ENCODE data around the gene GPC3. TPM values are rescaled to one million over a fixed set of nuclear protein-coding genes. Genes with fewer than 3 reads are reported as not detected.

The GPC3 gene
- total RNA-seq, 1 experiment from 2014 or later: not detected

DNA sequence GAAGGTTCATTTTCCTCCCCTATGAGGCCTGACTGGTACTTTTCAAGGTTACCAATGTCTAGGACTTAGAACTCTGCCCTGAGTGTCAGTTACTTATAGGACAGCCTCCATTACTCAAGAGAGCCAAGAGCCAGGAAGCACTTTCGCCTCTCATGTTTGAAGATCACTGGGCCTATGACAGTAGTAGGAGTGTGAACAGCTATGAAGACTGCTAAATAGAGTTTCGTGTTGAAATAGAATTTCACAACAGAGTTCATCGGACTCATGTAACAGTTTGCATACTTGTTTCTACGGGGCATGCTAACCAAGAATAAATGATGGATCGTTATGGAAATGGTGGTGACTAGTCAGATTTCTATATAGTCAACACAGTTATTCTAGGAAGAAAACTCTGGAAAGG lies 472.3 kb downstream of the GPC3 start:
- intact Hi-C loops (cut with micrococcal nuclease; ENCODE audit: unreplicated experiment): no loop called here
- Histone ChIP-seq H3K9me3 (ENCODE audit: insufficient read depth, low read depth) (no peaks in the 10 kb centered on the region), H3K27me3 (ENCODE audit: insufficient read depth, low read depth) (no peaks in the 10 kb centered on the region), H4K20me1 (ENCODE audit: insufficient read depth) (no peaks in the 10 kb centered on the region), H3F3A (ENCODE audit: insufficient read depth, low read depth) (no peaks in the 10 kb centered on the region), H3K27ac (no peak overlapping the region), H3K9me2 (ENCODE audit: insufficient read depth) (no peaks in the 10 kb centered on the region), H3K4me1 (replicated peaks; ENCODE audit: insufficient read depth) (no peaks in the 10 kb centered on the region), H3K4me3 (no peak overlapping the region), H3K79me2 (ENCODE audit: low read depth) (no peaks in the 10 kb centered on the region), H3K36me3 (ENCODE audit: low read depth) (no peaks in the 10 kb centered on the region), H3K4me2 (no peak overlapping the region), H2AFZ (no peak overlapping the region)
- no TSS peak for BruUV-seq (replicated peaks)
- ChIA-PET POLR2A (ENCODE audit: unreplicated experiment) (no interaction called here), CTCF (no interaction called here)
- no peak for DNase-seq
- TF ChIP-seq EZH2 (IDR thresholded peaks at IDR 0.05; ENCODE audit: low read depth): no peak
- TF ChIP-seq, protein P1, sequence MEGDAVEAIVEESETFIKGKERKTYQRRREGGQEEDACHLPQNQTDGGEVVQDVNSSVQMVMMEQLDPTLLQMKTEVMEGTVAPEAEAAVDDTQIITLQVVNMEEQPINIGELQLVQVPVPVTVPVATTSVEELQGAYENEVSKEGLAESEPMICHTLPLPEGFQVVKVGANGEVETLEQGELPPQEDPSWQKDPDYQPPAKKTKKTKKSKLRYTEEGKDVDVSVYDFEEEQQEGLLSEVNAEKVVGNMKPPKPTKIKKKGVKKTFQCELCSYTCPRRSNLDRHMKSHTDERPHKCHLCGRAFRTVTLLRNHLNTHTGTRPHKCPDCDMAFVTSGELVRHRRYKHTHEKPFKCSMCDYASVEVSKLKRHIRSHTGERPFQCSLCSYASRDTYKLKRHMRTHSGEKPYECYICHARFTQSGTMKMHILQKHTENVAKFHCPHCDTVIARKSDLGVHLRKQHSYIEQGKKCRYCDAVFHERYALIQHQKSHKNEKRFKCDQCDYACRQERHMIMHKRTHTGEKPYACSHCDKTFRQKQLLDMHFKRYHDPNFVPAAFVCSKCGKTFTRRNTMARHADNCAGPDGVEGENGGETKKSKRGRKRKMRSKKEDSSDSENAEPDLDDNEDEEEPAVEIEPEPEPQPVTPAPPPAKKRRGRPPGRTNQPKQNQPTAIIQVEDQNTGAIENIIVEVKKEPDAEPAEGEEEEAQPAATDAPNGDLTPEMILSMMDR (conservative IDR thresholded peaks at IDR 0.05): no peak

DNA sequence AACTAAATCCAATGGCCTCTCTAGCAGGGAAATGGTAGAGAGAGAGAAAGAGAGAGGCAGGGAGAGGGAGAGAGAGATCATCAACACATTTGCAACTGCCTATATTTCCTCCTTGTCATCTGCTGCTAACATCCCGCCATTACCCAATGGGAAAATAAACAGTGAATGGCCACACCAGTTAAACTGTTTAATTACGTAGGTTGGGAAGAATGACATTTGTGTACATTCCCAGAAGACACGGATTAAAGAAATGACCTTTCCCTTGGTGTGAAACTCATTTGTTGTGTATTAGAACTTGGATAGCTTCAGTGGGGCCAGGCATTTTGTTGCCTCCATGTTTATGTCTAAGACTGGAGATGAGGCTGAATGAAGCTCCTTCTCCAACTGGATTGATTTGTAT lies 474.4 kb downstream of the GPC3 start:
- POLR2A ChIA-PET (ENCODE audit: unreplicated experiment): no interaction called here
- no peaks in the 10 kb centered on the region for H3F3A ChIP-seq (ENCODE audit: insufficient read depth, low read depth)
- BruUV-seq (replicated peaks): no TSS peak

DNA sequence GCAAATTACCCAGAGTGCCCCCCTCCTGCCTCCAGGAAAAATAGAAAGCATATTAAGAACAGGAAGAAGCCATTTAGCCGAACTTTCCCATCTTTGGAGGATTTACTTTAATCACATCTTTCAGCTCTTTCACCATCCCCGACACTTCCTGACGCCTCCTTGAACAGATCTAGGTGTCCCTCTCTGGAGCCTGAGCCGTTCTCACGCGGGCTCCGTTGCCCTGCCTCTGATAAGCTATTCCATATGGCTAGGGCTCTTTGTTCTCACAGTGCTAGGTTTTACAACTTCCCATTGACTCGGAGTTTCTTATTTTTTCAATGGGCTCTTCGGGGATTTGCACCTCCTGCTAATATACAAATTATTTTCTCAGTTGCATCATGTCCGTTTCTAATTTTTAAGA lies 488.0 kb downstream of the GPC3 start:
- no peaks in the 10 kb centered on the region for H3K79me2 ChIP-seq (ENCODE audit: low read depth)
- H2AFZ ChIP-seq: no peak overlapping the region
- H3K9me2 ChIP-seq (ENCODE audit: insufficient read depth): no peaks in the 10 kb centered on the region
- H3K4me3 ChIP-seq: no peak overlapping the region
- TF ChIP-seq, protein P1 (conservative IDR thresholded peaks at IDR 0.05): no peak
- no peak for TF ChIP-seq EZH2 (IDR thresholded peaks at IDR 0.05; ENCODE audit: low read depth)
- H3K4me2 ChIP-seq: no peak overlapping the region
- intact Hi-C loops (cut with micrococcal nuclease; ENCODE audit: unreplicated experiment): no loop called here
- H4K20me1 ChIP-seq (ENCODE audit: insufficient read depth): no peaks in the 10 kb centered on the region
- H3K36me3 ChIP-seq (ENCODE audit: low read depth): no peaks in the 10 kb centered on the region
- H3K27me3 ChIP-seq (ENCODE audit: insufficient read depth, low read depth): no peaks in the 10 kb centered on the region
- H3K9me3 ChIP-seq (ENCODE audit: insufficient read depth, low read depth): no peaks in the 10 kb centered on the region
- ChIA-PET POLR2A (ENCODE audit: unreplicated experiment) (interaction anchor here (0.6 kb wide), 1 partner anchor 100 kb away, joined by 5 read pairs; no protein-coding TSS in a partner anchor), CTCF (no interaction called here)
- no peaks in the 10 kb centered on the region for H3K4me1 ChIP-seq (replicated peaks; ENCODE audit: insufficient read depth)
- no peak for DNase-seq
- BruUV-seq (replicated peaks): no TSS peak
- no peaks in the 10 kb centered on the region for H3F3A ChIP-seq (ENCODE audit: insufficient read depth, low read depth)
- no peak overlapping the region for H3K27ac ChIP-seq

More for the DNA sequence above, 474.4 kb downstream of the GPC3 start:
- intact Hi-C loops (cut with micrococcal nuclease; ENCODE audit: unreplicated experiment): no loop called here
- no peaks in the 10 kb centered on the region for H3K4me1 ChIP-seq (replicated peaks; ENCODE audit: insufficient read depth)
- H3K9me2 ChIP-seq (ENCODE audit: insufficient read depth): no peaks in the 10 kb centered on the region
- no peaks in the 10 kb centered on the region for H3K79me2 ChIP-seq (ENCODE audit: low read depth)
- H3K9me3 ChIP-seq (ENCODE audit: insufficient read depth, low read depth): no peaks in the 10 kb centered on the region
- H4K20me1 ChIP-seq (ENCODE audit: insufficient read depth): no peaks in the 10 kb centered on the region
- H2AFZ ChIP-seq: no peak overlapping the region
- TF ChIP-seq, protein P1 (conservative IDR thresholded peaks at IDR 0.05): no peak
- no peak for TF ChIP-seq EZH2 (IDR thresholded peaks at IDR 0.05; ENCODE audit: low read depth)
- no peak overlapping the region for H3K4me2 ChIP-seq
- no peak overlapping the region for H3K4me3 ChIP-seq
- H3K27ac ChIP-seq: no peak overlapping the region
- CTCF ChIA-PET: no interaction called here
- no peaks in the 10 kb centered on the region for H3K36me3 ChIP-seq (ENCODE audit: low read depth)
- DNase-seq: no peak
- no peaks in the 10 kb centered on the region for H3K27me3 ChIP-seq (ENCODE audit: insufficient read depth, low read depth)
